Measurements from ENCODE around the gene SKA1.

- no peak for TF ChIP-seq POLR2A (IDR thresholded peaks at IDR 0.05)
- TF ChIP-seq CTCF (IDR thresholded peaks at IDR 0.05), result no peak
These were observed 36.7 kb upstream of the SKA1 start for GRCh38 chr18:50338122-50338521.

Data from thyroid gland (tissue), 4 donors.